Right renal cortex interstitium (tissue), 3 donors: ENCODE results near the gene FGFR2. TPM values are rescaled to one million over a fixed set of nuclear protein-coding genes. Genes with fewer than 3 reads are reported as not detected.

Experiments used
- DNase-seq, 3 donors: peaks; one replicate each; pipeline ENCODE4 v3.0.0-alpha.2; 2013; ENCODE audit warnings: low read depth in 3 of 3, low spot score in 2 of 3
- polyA plus RNA-seq, 3 donors: library from polyadenylated mRNA; unstranded; fragments of 120-200 nt; gene quantifications; one replicate each; pipeline ENCODE4 v1.2.1, GENCODE V29; 2013; ENCODE audit not compliant: insufficient read length in 3 of 3

Gene FGFR2
- polyA plus RNA-seq, 3 donors, result 96.1 to 106 (median 102) TPM

GRCh38 chr10:121592155-121592890 lies 5.9 kb downstream of the FGFR2 start:
- no peak for DNase-seq

DNA sequence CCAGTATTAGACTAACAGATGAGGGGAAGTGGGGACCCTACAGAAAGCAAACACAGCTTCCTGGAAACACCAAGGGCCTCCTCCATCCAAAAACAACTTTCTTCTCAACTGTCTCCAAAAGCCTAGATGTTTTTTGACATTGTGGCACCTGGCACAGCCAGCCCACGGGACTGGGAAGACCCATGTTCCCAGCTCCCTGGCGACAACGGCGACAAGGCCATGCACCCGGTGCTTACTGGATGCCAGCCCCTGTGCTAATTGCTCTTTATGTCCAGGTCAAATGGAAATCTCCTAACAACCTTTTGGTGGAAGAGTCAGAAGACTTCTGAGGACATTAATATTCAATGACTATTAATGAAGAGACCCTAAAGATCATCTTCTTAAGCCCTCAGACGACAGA lies 7.1 kb downstream of the FGFR2 start:
- no peak for DNase-seq

GRCh38 chr10:121590772-121591171 lies 7.5 kb downstream of the FGFR2 start:
- no peak for DNase-seq

DNA sequence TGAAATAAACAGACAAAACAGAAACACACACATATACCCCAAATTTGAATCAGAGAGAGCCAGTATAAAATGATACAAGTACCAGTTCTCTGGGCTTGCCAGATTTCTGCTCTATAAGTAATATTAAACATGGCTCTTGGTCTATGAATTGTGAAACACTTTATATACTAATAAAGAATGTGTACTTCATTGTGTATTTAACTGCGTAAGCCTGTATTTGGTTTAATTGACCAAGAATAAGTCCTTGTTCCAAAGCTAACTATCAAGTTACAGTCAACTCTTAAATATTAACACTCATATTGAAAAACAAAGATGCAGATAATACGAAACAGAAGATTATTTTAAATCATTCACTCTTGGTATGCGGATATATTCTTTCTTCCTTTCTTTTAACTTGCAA lies 8.7 kb downstream of the FGFR2 start:
- DNase-seq, result no peak

DNA sequence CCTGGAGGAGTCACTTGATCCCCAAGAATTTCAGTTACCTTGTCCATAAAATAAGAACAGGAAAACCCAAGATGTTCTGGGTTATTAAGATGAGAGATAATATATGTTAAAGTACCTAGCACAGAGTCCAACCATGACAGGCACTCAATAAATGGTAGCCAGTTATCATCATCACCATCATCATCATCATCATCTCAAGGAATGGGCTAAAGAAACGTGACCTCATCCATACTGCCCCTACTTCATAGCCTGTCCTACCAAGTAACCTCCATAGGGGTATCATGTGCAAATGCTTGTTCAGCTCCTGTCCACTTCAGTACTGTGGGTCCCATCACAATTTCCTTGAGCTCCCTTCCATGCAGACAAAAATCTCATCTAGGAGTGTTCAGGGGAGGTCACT lies 14.4 kb downstream of the FGFR2 start:
- no peak for DNase-seq

GRCh38 chr10:121583258-121583657 lies 15.0 kb downstream of the FGFR2 start:
- no peak for DNase-seq

GRCh38 chr10:121580276-121581116 lies 17.7 kb downstream of the FGFR2 start:
- no peak for DNase-seq

GRCh38 chr10:121579656-121580055 lies 18.6 kb downstream of the FGFR2 start:
- DNase-seq, result no peak

DNA sequence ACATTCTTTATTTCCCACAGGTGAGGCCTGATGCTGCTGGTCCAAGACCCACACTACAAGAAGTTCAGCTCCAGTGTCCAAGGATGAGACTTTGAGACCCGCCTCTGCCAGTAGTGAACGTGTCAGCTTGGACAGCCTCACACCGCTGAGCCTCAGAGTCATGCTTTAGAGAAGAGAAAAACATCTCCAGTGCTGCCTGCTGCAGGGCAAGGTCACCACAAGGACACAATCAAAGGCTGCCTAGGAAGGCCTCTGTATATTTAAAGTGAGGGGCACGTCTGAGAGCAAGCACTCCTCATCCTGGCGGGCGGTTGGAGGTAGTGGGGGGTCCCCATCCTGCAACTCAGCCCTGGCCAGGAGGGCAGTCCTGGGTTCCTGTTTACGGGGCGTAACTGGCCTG lies 19.3 kb downstream of the FGFR2 start:
- no peak for DNase-seq

- no peak for DNase-seq
Measured at GRCh38 chr10:121578298-121578697, 19.9 kb downstream of the FGFR2 start.

DNA sequence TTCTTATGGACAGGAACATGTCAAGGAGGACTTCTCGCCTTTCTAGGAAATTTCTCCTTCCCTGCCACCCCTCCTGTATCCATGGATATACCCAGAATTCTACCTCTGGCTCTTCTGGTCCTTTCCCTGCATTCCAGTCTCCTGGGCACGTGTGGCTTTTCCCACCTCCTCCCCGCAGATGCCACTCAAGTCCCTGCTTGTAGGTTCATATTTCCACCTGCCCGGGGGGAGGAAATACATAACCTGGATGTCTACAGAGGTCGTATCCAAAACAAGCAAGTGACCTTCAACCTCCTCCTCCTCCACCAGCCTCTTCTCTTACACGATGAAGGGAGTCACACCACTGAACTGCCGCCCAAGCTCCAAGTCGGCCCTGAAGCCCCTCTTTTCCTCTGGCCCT lies 20.7 kb downstream of the FGFR2 start:
- no peak for DNase-seq

DNA sequence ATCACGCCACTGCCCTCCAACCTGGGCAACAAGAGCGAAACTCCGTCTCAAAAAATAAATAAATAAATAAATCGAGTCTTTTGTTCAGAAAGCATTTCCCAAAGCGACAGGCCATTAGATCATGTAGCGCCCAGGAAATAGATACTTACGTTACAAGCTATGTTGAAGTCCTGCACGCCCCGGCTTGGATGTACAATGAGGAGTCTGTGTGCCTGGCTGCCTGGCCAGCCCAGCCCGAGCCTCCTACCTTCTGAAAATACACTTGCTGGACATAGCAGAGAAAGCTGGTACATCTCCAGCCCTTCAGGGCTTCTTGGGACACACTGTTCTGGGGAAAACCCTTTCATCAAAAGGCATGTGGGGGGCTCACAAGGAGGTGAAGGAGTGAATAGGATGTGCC lies 22.1 kb downstream of the FGFR2 start:
- DNase-seq, result no peak

GRCh38 chr10:121574519-121575166 lies 23.6 kb downstream of the FGFR2 start:
- no peak for DNase-seq

DNA sequence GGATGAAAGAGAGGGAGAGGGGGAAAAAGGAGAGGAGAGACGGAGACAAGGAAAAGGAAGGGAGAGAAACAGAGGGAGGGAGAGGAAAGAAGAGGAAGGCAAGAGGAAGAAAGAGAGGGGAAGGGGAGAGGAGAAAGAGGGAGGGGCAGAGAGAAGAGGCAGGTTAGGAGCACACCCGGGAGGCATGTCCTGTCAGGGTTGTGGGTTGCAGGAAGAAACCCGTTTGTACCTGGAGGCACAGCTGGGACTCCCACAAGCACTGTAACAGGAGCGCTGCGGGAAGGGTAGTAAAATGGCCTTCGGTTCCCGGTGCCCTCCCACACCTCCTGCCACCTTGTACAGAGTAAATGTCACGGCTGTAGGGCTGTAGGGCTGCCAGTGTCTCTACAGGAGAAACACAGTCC lies 24.7 kb downstream of the FGFR2 start:
- DNase-seq, result no peak

DNA sequence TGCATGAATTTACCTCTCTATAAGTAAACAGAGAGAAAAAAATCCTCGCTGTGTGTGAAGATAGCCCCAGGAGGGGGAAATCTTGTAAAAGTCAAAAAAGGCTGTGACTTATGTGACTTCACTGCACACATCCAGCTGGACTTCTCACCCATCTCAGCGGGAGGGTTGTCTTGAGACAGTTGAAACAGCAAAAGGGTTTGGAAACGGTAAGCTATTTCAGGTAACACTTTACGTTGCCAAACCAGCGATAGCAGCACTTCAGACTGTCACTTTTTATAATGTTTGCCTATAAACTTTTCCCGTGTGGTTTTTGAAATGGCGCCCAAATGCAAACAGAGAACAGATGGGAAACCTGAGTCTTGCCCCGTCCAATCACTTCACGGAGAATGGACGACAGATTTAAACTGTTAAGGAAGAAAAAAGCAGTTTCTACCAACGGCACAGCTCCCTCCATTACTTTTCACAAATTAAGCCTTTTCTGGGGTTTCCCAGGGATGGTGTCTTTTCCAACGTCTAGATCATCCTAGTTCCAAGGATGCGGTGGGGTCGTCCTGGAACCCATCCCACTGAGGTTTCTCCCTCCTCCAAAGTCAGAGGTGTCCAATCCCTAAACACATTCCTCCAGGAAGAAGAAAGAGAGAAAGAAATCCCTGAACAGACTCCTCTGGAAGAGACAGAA lies 25.2 kb downstream of the FGFR2 start:
- DNase-seq, result no peak

DNA sequence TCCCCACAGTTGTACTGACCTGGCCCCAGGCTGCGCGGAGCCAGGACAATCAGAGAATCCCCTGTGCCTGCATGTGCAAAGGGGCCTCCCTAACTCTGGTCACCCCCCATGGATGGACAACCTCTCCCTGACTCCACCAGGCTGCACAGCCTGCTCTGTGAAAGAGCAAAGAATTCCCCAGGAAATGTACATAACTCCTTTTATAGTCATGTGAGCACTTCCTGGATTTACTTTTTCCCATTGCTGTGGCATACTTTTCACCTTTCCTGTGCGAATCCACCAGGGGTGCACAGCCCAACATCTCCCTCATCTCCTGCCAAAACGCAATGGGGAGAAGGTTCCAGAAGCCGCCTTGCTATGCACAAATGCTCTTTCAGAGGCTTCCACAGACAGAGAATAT lies 27.9 kb downstream of the FGFR2 start:
- no peak for DNase-seq

DNA sequence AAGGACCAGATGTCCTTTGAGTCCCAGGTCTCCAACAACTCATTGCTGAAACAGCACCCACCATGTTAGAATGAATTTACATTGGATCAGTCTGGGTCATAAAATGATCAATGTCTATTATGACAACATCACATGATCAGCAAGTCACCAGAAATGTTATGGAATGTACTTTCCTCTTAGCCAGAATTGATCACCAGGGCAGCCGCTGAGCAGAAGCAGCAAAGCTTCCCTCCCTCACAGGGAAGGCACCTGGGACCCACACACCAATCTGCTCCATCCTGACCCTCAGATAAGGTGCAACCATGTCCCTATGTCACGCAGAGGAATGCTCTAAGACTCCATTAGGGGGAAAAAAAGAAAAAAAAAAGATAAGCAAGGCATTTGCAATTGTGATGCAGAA lies 30.0 kb downstream of the FGFR2 start:
- DNase-seq, result no peak

DNA sequence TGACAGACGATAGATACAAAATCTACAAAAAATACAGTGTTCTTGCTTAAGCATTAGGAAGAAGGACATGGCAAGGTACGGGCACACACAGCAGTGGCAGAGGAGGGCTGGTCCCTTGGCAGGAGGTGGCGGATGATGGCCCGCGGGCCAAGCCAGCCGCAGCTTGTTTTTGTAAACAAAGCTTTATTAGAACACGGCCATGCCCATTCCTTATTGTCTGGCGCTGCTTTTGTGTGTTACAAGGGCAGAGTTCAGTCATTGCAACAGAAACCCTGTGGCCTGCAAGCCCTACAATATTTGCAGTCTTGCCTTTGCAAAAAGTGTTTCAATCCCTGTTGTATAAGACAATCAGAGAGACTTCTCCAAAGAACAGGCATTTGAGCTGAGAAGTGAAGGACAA lies 30.7 kb downstream of the FGFR2 start:
- no peak for DNase-seq

- DNase-seq, result no peak
Measured at GRCh38 chr10:121566755-121567154, 31.5 kb downstream of the FGFR2 start.

GRCh38 chr10:121559326-121560026 lies 38.8 kb downstream of the FGFR2 start:
- DNase-seq, result no peak
